K562 (cell line): Measurements from ENCODE around the gene VPS35L. TPM values are rescaled to one million over a fixed set of nuclear protein-coding genes. Genes with fewer than 3 reads are reported as not detected.

ENCODE experiments used
- CEBPZ ChIP-seq: fragments of 150-350 bp; IDR thresholded peaks from 2 replicates; pipeline ENCODE4 v1.6.1; 2014; ENCODE audit warnings: low read depth, mild to moderate bottlenecking, low read length, borderline replicate concordance
- CREB1 ChIP-seq, 2 experiments: sonication (generic) in 1 of 2; formaldehyde crosslinking in 1 of 2; IDR thresholded peaks; 2 replicates each; pipeline versions ENCODE4 v1.6.1 to v1.8.0; 2012 to 2022; ENCODE audit warnings: inconsistent platforms in 1 of 2, mild to moderate bottlenecking in 1 of 2, missing genetic modification reagents in 1 of 2, moderate library complexity in 1 of 2
- GATAD2A ChIP-seq: fragments of 450-650 bp; IDR thresholded peaks from 2 replicates; pipeline ENCODE4 v1.6.1; 2017
- GTF2E2 ChIP-seq: fragments of 200-800 bp; sonication (Bioruptor generic); IDR thresholded peaks from 2 replicates; pipeline ENCODE4 v1.6.1; 2016; ENCODE audit warnings: missing genetic modification characterization, missing compliant biosample characterization
- HDAC3 ChIP-seq: fragments of 450-650 bp; IDR thresholded peaks from 2 replicates; pipeline ENCODE4 v1.6.1; 2018; ENCODE audit warnings: borderline replicate concordance, mild to moderate bottlenecking, moderate library complexity; ENCODE audit not compliant: partially characterized antibody
- ILF3 ChIP-seq: fragments of 450-650 bp; IDR thresholded peaks from 2 replicates; pipeline ENCODE4 v1.6.1; 2018; ENCODE audit warnings: antibody characterized with exemption, mild to moderate bottlenecking, moderate library complexity, borderline replicate concordance
- KDM1A ChIP-seq, 2 experiments: fragments of 450-650 bp; IDR thresholded peaks; 2 replicates each; pipeline ENCODE4 v1.6.1; 2016; ENCODE audit warnings: mild to moderate bottlenecking in 2 of 2
- MBD2 ChIP-seq: sonication (generic); IDR thresholded peaks from 2 replicates; pipeline ENCODE4 v1.6.1; 2016; ENCODE audit warnings: low read depth, borderline replicate concordance
- MNT ChIP-seq, 2 experiments: fragments of 450-650 bp; conservative IDR thresholded peaks; 2 replicates each; pipeline ENCODE4 v1.6.1; 2017; ENCODE audit warnings: mild to moderate bottlenecking in 2 of 2, moderate library complexity in 2 of 2
- NCOR1 ChIP-seq: fragments of 450-650 bp; IDR thresholded peaks from 2 replicates; pipeline ENCODE4 v1.6.1; 2016; ENCODE audit warnings: mild to moderate bottlenecking, moderate library complexity
- NKRF ChIP-seq: fragments of 450-650 bp; IDR thresholded peaks from 2 replicates; pipeline ENCODE4 v1.6.1; 2016; ENCODE audit warnings: borderline replicate concordance
- PTRF ChIP-seq: fragments of 450-650 bp; IDR thresholded peaks from 2 replicates; pipeline ENCODE4 v1.6.1; 2016; ENCODE audit warnings: mild to moderate bottlenecking, missing genetic modification characterization, missing compliant biosample characterization
- TCF3 ChIP-seq: sonication (generic); formaldehyde crosslinking; IDR thresholded peaks from 2 replicates; pipeline ENCODE4 v1.4.0; 2020; ENCODE audit warnings: mild to moderate bottlenecking, missing genetic modification reagents
- ZNF124 ChIP-seq: sonication (generic); formaldehyde crosslinking; IDR thresholded peaks from 2 replicates; pipeline ENCODE4 v1.8.1; 2022; ENCODE audit warnings: missing genetic modification reagents
- ZNF175 ChIP-seq: fragments of 200-800 bp; sonication (Bioruptor generic); IDR thresholded peaks from 2 replicates; pipeline ENCODE4 v1.6.1; 2016; ENCODE audit warnings: low read depth, mild to moderate bottlenecking, missing genetic modification characterization, missing compliant biosample characterization
- ZNF280B ChIP-seq: fragments of 250-450 bp; sonication (Bioruptor Pico); IDR thresholded peaks from 2 replicates; pipeline ENCODE4 v1.5.1; 2021; ENCODE audit warnings: mild to moderate bottlenecking
- ZNF436 ChIP-seq: fragments of 250-450, 450-650 bp; sonication (Bioruptor Pico); formaldehyde crosslinking; IDR thresholded peaks from 2 replicates; pipeline ENCODE4 v1.7.0; 2020; ENCODE audit warnings: mild to moderate bottlenecking
- polyA plus RNA-seq, 8 experiments: library from polyadenylated mRNA; depleted of rRNA in 4 of 8; stranded (reverse) in 5 of 8; unstranded in 3 of 8; fragments of >200 nt; fragmentation: Nextera tagmentation in 2 of 8; fragmentation: Illumina TruSeq in 1 of 8; extraction: Ambion mirVana in 2 of 8; extraction: Trizol in 1 of 8; gene quantifications; 2 replicates each; pipeline versions ENCODE4 v1.2.1 to v1.2.3, GENCODE V29; 2011 to 2014; ENCODE audit warnings: inconsistent platforms in 1 of 8, missing spikeins in 1 of 8
- total RNA-seq, 7 experiments: library from RNA; depleted of rRNA in 6 of 7; stranded (reverse); fragments of >200 nt in 6 of 7; fragmentation: Illumina TruSeq in 2 of 7; extraction: Trizol in 2 of 7; gene quantifications; 2 replicates each; pipeline versions ENCODE4 v1.2.1 to v1.2.3, GENCODE V29; 2011 to 2021; ENCODE audit warnings: low replicate concordance in 1 of 7
- TF ChIP-seq, protein P1 (sequence below): fragments of 250-450 bp; sonication (Bioruptor Pico); IDR thresholded peaks from 2 replicates; pipeline ENCODE4 v1.8.0; 2021; ENCODE audit warnings: mild to moderate bottlenecking, moderate library complexity

Gene VPS35L
- total and polyA plus RNA-seq, 9 of the 15 experiments (the other 6 are each of a cell fraction or from before 2014, with no cell fraction given) = 10.2 to 30.4 (median 20.1) TPM

GRCh38 chr16:19520861-19521331 lies 34.6 kb upstream of the VPS35L start (continued):
- no peak for TF ChIP-seq CEBPZ
- TF ChIP-seq ILF3 = 0 out of 2 replicates have a peak, but pooled peaks have one; percentile 49
- TF ChIP-seq NCOR1 = peak; percentile 96
- peak; percentile 94 for TF ChIP-seq TCF3 (CRISPR knock-in tag)
- TF ChIP-seq HDAC3 = peak; percentile 93
- TF ChIP-seq GATAD2A = 0 out of 2 replicates have a peak, but pooled peaks have one; percentile 40
- TF ChIP-seq, protein P1, sequence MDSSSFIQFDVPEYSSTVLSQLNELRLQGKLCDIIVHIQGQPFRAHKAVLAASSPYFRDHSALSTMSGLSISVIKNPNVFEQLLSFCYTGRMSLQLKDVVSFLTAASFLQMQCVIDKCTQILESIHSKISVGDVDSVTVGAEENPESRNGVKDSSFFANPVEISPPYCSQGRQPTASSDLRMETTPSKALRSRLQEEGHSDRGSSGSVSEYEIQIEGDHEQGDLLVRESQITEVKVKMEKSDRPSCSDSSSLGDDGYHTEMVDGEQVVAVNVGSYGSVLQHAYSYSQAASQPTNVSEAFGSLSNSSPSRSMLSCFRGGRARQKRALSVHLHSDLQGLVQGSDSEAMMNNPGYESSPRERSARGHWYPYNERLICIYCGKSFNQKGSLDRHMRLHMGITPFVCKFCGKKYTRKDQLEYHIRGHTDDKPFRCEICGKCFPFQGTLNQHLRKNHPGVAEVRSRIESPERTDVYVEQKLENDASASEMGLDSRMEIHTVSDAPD (CRISPR knock-in tag) = no peak
- peak; percentile 65; the same call in 1 of the 2 replicates for TF ChIP-seq MBD2
- TF ChIP-seq ZNF280B (CRISPR knock-in tag) = no peak
- no peak for TF ChIP-seq PTRF
- TF ChIP-seq ZNF175 (CRISPR knock-in tag) = peak; percentile 71; the same call in 1 of the 2 replicates
- TF ChIP-seq CREB1 (IDR thresholded peaks at IDR 0.05) = peak; percentile 48; the same call in 1 of the 2 replicates
- TF ChIP-seq CREB1 (CRISPR knock-in tag; IDR thresholded peaks at IDR 0.05) = no peak
- no peak for TF ChIP-seq NKRF
- no peak for TF ChIP-seq ZNF436 (CRISPR knock-in tag)
- no peak for TF ChIP-seq ZNF124 (CRISPR knock-in tag)
- TF ChIP-seq MNT (conservative IDR thresholded peaks at IDR 0.05) = peak in 1 of 2 experiments; percentile 62; a peak in 2 of 4 replicates
- TF ChIP-seq KDM1A (IDR thresholded peaks at IDR 0.05) = peak; percentile 97 to 98
- no peak for TF ChIP-seq GTF2E2 (tag)
